Psoas muscle (tissue), 8 donors: ENCODE data around the gene NR3C1. TPM values are rescaled to one million over a fixed set of nuclear protein-coding genes. Genes with fewer than 3 reads are reported as not detected.

ENCODE experiments used
- ATAC-seq, 4 donors: fragments of 200-7000 bp; cut with Tn5 transposase; one replicate each; pipeline ENCODE4 v1.9.1; 2020; ENCODE audit warnings: moderate library complexity in 3 of 4, mild to moderate bottlenecking in 2 of 4
- DNase-seq, 2 donors: peaks; one replicate each; pipeline ENCODE4 v3.0.0-alpha.2; 2020
- H3K27ac ChIP-seq: fragments of 200-600 bp; one replicate; pipeline ENCODE4 v1.8.0; 2022
- H3K27me3 ChIP-seq, 3 donors: fragments of 200-600 bp in 1 of 3; one replicate each; pipeline versions ENCODE4 v1.6.1 to v1.8.0; 2013 to 2022; ENCODE audit warnings: low read length in 2 of 3, mild to moderate bottlenecking in 2 of 3, moderate library complexity in 1 of 3; ENCODE audit not compliant: insufficient read depth in 3 of 3
- H3K36me3 ChIP-seq, 2 donors: fragments of 200-600 bp in 1 of 2; one replicate each; pipeline versions ENCODE4 v1.6.1 to v1.8.0; 2013 to 2022; ENCODE audit warnings: low read depth in 1 of 2, mild to moderate bottlenecking in 1 of 2, moderate library complexity in 1 of 2; ENCODE audit not compliant: insufficient read depth in 1 of 2
- H3K4me1 ChIP-seq: fragments of 200-600 bp; one replicate; pipeline ENCODE4 v1.8.0; 2022
- H3K4me3 ChIP-seq: fragments of 200-600 bp; one replicate; pipeline ENCODE4 v1.8.0; 2022; ENCODE audit warnings: mild to moderate bottlenecking
- H3K9me3 ChIP-seq: fragments of 200-600 bp; one replicate; pipeline ENCODE4 v1.8.0; 2022
- CTCF ChIP-seq: fragments of 200-600 bp; IDR thresholded peaks from one replicate; pipeline ENCODE4 v1.8.0; 2022; ENCODE audit warnings: antibody characterized with exemption
- WGBS, 3 donors: extraction: QIAGEN DNeasy Blood & Tissue Kit; methylation state at CpG; one replicate each; pipeline versions ENCODE4 v1.1.6 to v1.1.7; 2013; 5-methylcytosine and 5-hydroxymethylcytosine counted together
- intact Hi-C, 2 donors: fragments of 100-400 bp; cut with DNase I; formaldehyde crosslinking; loops; one replicate each; pipeline versions ENCODE4 v1.11.0 to v1.14.2; 2022
- polyA plus RNA-seq, 3 donors: library from polyadenylated mRNA; stranded (reverse); fragments of 200-250 nt; gene quantifications; one replicate each; pipeline ENCODE4 v1.2.3, GENCODE V29; 2013
- total RNA-seq, 4 donors: library from RNA; stranded (reverse); fragmentation: NEBNext Ultra II Directional in 2 of 4; extraction: Animal tissue kit (Norgen Biotek cat#: 25700) in 2 of 4; gene quantifications; one replicate each; pipeline versions ENCODE4 v1.2.1 to v1.2.4, GENCODE V29; 2021 to 2023
- donor health status: healthy with polysubstance abuse.
- donor health status: DM: no; HTN: no; CAD: no; lungs with moderate emphysema.
- donor health status: Bipolar disorder and iron deficiency.
- donor health status: healthy.
- donor health status: DM: yes; HTN: yes; CAD: no.
- donor health status: DM: no; HTN: no; CAD: no.
- donor health status: DM: no; HTN: no; CAD: no.
- donor health status: DM: yes; HTN: yes; CAD: no.

Gene NR3C1
- total and polyA plus RNA-seq, 7 donors: 16.5 to 89.7 (median 55.8) TPM

- DNase-seq: no peak
- Histone ChIP-seq H3K4me3 (no peak overlapping the region), H3K27ac (peak overlapping the region; percentile 59), H3K4me1 (peaks cover 90% of the 10 kb centered on the region), H3K36me3 (no peaks in the 10 kb centered on the region), H3K27me3 (no peaks in the 10 kb centered on the region), H3K9me3 (no peaks in the 10 kb centered on the region)
- TF ChIP-seq CTCF: no peak
- intact Hi-C loops: no loop called here
- no peak for ATAC-seq
- WGBS, 3 donors: 6 to 21% (median 15%) methylated on average over 1 of the region's 1 CpG
Observed at GRCh38 chr5:143347046-143347445, 56.4 kb downstream of the NR3C1 start.

- DNase-seq (no peak), ATAC-seq (no peak)
- Histone ChIP-seq H3K27me3 (no peaks in the 10 kb centered on the region), H3K36me3 (no peaks in the 10 kb centered on the region), H3K9me3 (no peaks in the 10 kb centered on the region), H3K4me1 (peaks cover 89% of the 10 kb centered on the region), H3K27ac (peak overlapping the region; percentile 11), H3K4me3 (no peak overlapping the region)
- no peak for TF ChIP-seq CTCF
- intact Hi-C loops: no loop called here
- WGBS, 3 donors: 70 to 80% (median 71%) methylated on average over 1 of the region's 1 CpG
Observed at GRCh38 chr5:143345671-143346440, 57.6 kb downstream of the NR3C1 start.

GRCh38 chr5:143343042-143343441 lies 60.4 kb downstream of the NR3C1 start:
- TF ChIP-seq CTCF: no peak
- Histone ChIP-seq H3K9me3 (no peaks in the 10 kb centered on the region), H3K4me1 (peaks cover 77% of the 10 kb centered on the region), H3K27ac (peak overlapping the region; percentile 65), H3K36me3 (no peaks in the 10 kb centered on the region), H3K4me3 (no peak overlapping the region), H3K27me3 (no peaks in the 10 kb centered on the region)
- WGBS, 3 donors: 86 to 96% (median 96%) methylated on average over 2 of the region's 2 CpGs
- ATAC-seq (no peak), DNase-seq (no peak)
- intact Hi-C loops: no loop called here

- Histone ChIP-seq H3K27me3 (no peaks in the 10 kb centered on the region), H3K4me3 (no peak overlapping the region), H3K9me3 (no peaks in the 10 kb centered on the region), H3K27ac (peak overlapping the region; percentile 65), H3K4me1 (peaks cover 77% of the 10 kb centered on the region), H3K36me3 (no peaks in the 10 kb centered on the region)
- intact Hi-C loops: no loop called here
- DNase-seq (no peak), ATAC-seq (peak in 3 of 4 donors; percentile 46 to 68 (median 60))
- WGBS, 3 donors: 64 to 81% (median 72%) methylated on average over 5 of the region's 5 CpGs
- TF ChIP-seq CTCF: no peak
Observed at GRCh38 chr5:143342607-143343006, 60.9 kb downstream of the NR3C1 start.
